GM15510 (cell line): Measurements from ENCODE around the gene PLK5.

ENCODE experiments used
- POLR2A ChIP-seq: IDR thresholded peaks from 3 replicates; pipeline ENCODE4 v1.6.1; 2011; ENCODE audit warnings: borderline replicate concordance; ENCODE audit not compliant: insufficient read length; ENCODE audit errors: extremely low read depth

PLK5 gene

GRCh38 chr19:1511318-1512317 is 12.3 kb upstream of the PLK5 start:
- TF ChIP-seq POLR2A, result no peak

- peak; percentile 42 for TF ChIP-seq POLR2A
These were observed 11.0 kb upstream of the PLK5 start, which contains the start of gene ADAMTSL5 for GRCh38 chr19:1512671-1513498. ADAMTSL5 (minus strand) TSS chr19:1513019; CDS start chr19:1510943, 2,076 bp downstream.

GRCh38 chr19:1513499-1514294 is 10.2 kb upstream of the PLK5 start:
- TF ChIP-seq POLR2A, result no peak

DNA sequence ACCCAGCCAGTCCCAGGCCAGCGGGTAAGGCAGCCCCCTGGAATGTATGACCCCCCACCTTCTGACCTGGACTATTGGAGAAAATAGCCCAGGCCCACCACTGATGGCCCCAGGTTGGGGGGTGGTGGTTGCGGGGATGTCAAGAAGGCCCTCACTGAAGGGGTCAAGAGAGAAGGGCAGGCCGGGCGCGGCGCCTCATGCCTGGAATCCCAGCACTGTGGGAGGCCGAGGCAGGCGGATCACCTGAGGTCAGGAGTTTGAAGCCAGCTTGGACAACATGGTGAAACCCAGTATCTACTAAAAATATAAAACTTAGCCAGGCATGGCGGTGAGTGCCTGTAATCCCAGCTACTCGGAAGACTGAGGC is 9.6 kb upstream of the PLK5 start:
- TF ChIP-seq POLR2A, result no peak

- no peak for TF ChIP-seq POLR2A
These were observed 8.7 kb upstream of the PLK5 start for GRCh38 chr19:1514986-1515721.

- no peak for TF ChIP-seq POLR2A
These were observed 7.5 kb upstream of the PLK5 start for GRCh38 chr19:1516395-1516753.

DNA sequence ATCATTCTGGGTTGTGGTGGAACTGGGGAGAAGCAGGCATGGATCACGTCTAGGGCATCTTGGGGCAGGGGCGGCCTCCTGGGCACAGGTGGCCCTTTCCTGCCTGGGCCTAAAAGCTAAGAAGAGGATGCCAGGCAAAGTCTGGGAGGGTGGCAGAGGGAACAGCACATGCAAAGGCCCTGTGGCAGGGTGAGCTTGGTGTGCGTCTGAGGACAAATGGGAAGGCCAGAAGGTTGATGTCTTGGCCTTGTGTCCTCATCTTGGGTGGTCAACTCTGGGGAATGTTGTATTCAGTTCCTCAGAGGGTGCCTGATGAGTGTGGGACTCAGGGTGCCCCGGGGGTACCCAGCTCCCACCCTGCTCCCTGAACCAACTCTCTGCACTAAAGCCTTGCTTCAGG is 5.4 kb upstream of the PLK5 start:
- no peak for TF ChIP-seq POLR2A

DNA sequence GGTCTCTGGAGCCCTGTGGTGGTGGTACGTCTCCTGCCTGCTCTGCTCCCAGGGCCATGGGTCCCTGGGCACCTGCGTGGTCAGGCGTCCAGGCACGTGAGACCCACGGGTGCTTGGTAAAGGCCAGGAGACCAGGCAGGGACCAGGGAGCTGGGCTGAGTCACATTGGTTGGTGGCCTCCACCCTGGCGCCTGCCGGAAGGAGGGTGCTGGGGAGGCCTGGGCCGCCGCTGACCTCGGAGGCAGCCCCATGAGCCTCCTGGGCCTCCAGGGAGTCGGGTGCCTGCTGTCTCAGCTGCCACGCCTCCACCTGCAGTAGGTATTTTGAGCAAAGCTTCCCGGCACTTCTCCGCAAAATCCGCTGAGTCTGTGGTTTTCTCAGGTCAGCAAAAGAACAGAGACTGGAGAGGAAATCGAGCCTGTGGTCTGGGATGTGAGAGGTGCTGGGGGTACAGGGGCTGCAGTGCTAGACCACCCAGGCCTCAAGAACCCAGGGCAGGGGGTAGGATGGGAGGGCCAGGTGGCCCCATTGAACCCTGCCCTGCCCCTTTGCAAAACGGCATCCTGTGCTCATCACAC is 3.6 kb upstream of the PLK5 start:
- TF ChIP-seq POLR2A, result no peak

DNA sequence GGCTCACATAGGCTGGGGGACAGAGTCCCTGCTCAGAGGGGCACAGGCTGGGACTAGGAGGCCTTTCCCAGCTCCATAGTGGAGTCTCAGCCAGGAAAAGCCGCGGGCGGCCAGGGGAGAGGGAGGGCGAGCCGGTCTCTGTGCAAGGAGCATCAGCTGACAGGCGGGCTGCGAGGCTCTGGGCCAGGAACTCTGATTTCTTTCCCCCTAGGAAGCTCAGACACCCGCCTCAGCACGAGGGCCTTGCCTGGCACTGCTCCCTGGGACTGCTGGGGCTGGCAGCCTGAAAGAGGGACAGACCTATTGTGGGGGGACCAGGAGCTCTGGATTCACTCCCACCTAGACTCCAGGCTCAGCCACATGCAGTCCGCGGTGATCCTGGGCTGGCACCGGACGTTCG is 2.2 kb upstream of the PLK5 start:
- no peak for TF ChIP-seq POLR2A

DNA sequence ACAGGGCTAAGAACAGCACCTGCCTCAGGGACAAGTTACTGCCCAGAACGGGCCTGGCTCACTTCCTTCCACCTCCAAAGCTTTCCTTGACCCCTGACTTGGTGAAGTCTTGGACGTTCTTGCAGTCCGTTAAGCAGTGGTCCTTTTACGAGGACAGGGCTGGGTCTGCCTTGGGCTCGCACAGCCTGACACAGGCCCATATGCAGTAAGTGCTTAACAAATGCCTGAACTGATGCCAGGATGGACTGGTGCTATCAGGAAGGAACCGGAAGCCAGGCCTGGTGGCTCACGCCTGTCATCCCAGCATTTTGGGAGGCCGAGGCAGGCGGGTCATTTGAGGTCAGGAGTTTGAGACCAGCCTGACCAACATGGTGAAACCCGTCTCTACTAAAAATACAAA is 1.8 kb upstream of the PLK5 start:
- TF ChIP-seq POLR2A, result no peak

DNA sequence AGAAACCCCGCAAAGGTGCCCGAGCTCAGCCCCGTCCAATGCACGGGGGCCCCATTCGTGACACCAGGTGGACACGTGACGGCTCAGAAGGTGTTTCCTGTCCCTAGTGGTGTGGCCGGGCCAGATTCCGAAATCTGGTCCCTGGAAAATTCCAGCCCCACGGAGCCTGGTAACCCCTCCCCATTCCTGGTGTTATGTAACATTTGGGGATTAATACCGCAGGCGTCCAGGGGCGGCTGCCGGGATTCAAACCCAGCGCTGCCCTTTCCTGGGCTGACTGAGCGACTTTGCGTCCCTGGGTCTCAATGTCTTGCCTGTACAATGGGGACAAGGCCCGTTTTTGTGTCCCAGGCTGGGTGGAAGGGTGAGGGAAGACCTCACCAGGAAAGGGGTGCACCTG is 1.0 kb upstream of the PLK5 start:
- no peak for TF ChIP-seq POLR2A

DNA sequence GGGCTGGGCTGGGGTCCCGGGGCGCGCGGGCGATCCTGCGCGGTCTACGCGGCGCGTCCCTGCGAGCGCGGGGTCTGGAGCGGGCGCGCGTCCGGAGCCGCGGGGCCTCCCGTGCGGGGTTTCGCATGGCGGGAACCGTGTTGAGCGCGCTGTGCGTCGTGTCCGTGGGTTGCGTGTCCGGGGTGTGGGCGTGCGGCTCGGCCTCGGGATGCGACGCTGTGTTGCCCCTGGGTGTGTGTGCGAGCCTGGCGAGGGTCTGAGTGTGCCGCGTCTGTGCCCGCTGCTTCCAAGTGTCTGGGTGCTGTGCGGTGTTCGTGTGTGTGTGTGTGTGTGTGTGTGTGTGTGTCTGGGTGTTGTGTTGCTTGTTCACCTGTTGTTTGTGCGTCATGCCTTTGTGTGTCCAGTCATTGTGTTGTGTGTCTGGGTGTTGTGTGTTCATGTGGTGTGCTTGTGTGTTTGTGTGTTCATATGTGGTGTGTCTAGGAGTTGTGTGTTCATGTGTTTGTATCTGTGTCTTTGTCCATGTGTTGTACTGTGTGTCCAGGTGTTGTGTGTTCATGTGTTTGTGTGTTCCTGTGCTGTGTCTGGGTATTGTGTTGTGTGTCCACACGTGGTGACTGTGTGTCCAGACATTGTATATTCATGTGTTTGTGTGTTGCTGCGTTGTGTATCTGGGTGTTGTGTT is 552 bp downstream of the PLK5 start:
- TF ChIP-seq POLR2A, result no peak

- TF ChIP-seq POLR2A, result no peak
These were observed 1.1 kb downstream of the PLK5 start for GRCh38 chr19:1524972-1525325.
